ENCODE data around the gene ADGRB2.

ADGRB2 gene

DNA sequence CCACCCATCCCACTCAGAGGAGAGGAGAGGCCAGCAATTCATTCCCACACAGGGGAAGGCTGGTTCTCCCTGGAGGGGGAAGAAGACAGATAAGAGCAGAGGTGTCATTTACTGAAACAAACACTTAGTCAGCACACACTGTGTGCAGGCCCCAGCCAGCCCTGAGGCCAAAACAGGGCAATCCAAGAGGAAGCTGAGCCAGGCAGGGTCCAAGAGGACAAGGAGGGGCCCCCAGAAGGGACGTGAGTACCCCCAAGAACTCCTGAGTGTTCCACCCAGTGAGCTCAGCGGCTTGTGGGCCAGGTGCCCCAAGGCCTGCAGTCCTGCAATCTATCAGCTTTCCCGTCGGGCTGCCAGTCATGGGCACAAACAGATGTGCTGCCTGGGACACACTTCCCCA, 15.8 kb downstream of the ADGRB2 start:
- FAIRE-seq: no peak

DNA sequence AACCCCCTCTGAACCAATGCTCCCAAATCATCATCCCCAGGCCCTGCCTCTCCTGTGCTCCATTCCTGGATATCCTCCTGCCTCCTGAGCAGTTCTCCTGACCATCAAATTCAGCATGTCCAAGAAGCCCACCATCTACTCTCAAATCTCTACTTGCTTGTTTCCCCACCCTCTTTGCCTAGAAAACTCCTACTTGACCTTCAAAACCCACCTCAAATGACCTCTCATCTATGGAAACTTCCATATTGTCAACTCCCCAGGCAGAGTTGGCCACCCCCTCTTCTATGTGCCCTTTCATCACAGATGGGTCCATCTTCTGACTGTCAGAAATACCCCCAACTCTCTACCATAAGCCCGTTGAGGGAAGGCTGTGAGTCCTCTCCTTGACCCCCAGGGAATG, 16.8 kb downstream of the ADGRB2 start:
- FAIRE-seq: no peak

DNA sequence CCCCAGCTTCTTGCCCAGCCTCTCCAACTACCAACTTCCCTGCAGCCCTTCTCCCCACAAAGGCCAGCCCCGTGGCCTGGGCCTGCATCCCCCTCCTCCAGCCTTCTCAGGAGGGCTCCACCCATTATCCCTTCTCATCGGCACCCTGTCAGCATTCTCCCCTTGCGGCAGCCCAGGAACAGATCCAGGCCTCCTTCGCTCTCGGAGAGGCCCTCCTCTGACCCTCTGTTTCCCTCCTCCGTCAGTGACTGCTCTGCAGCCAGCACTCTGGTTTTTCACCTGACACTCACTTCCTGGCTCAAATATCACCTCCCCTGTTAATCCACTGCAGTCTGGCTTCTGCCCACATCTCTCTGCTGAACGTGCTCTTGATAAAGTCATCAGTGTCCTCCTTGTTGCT, 17.5 kb downstream of the ADGRB2 start:
- FAIRE-seq: no peak

DNA sequence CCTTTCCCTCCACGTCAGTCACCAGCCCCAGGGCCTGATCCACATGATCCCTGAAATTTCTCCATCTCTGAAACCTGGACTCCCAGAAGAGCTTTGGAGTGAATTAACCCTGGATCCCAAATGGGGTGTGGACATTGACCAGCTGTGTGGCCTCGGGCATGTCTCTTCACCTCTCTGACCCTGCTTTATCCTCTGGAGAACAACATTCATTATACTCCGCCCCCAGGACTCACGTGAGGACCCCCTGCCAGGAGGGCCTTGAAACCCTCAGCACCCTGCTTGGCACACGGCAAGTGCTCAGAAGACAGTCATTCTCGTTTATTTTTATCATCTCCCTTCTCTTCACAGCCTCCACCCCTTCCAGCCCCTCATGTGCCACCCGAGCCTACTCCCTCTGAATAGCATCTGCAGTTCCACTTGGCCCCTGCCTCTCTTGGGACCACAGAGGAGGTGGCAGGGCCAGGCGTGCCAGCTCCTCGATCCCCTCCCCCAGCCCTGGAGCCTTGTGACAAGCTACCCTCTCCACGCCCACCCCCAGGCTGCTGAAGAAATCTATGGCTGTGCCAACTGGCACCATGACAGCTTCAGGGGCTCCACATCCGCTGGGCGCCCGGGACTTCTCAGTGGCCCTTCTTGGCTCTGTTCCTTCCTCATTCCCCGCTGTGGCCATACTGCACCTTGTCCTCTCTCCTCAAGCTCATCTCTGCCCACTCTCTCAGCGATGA, 18.0 kb downstream of the ADGRB2 start:
- FAIRE-seq: no peak

DNA sequence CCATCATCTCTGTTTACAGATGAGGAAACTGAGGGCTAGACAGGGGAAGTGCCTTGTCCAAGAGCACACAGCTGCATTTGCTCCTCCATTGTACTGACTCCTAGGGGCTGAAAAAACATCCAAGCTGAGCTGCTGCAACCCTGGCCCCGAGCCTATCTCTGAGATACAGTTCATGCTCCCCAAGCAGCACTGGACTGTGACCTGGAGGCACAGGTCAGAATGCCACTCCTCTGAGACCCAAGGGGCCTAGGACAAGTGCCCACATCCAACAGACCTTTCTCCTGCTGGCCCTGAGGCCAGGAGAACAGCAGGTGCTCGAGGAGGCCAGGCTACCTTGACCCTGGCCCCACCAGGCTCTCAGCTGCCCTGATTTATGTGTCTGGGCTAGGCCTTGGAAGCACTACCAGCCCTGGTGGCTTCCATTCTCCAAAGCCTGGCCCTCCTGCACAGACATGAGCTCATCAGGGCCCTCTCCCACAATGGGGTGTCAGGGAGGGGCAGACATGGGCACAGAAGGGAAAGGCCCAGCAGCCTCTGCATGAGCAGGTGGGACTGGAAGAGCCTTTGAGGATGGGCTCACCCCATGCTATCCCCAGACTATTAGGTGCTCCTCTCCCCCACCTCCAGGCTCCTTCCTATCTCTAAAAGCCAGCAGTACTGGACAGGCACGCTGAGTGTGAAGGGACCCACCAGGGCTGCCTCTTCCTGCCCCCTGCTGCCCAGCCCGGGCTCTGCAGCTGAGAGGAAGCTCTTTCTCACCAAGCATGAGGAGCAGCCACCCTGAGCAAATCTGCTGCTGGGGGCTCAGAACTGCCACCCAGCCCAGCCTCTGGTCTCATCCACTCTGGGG, 18.8 kb downstream of the ADGRB2 start:
- no peak for FAIRE-seq

DNA sequence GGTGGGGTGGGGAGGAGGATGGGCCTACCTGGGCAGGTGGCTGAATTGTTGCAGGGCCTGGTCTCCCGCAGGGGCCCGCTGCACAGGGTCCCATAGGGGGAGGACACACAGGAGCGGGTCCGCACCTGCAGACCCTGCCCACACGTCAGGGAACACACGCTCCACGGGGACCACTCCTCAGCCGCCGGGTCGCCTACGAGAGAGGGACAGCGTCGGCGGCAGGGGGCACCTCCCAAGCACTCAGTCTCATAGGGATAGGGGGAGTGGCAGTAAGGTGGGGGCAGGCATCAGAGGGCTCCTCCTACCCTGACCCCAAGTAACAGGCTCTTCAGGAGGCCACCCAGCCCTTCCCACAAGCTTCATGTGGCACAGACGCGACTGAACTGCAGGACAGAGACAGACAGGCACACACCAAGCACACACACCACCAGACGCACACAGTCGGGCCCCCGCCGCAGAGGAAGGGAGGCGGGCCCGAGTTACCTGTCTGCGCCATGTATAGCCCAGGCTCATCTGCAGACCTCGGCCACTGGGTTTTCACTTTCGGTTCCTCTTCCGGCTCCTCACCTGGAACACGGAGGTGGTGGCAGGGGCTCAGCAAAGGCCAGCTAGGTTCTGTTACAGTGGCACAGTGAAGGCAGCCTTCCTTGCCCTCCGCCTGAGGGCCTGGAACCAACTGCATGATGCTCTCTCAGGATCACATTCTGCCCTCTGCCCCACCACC, 19.8 kb downstream of the ADGRB2 start:
- no peak for FAIRE-seq

DNA sequence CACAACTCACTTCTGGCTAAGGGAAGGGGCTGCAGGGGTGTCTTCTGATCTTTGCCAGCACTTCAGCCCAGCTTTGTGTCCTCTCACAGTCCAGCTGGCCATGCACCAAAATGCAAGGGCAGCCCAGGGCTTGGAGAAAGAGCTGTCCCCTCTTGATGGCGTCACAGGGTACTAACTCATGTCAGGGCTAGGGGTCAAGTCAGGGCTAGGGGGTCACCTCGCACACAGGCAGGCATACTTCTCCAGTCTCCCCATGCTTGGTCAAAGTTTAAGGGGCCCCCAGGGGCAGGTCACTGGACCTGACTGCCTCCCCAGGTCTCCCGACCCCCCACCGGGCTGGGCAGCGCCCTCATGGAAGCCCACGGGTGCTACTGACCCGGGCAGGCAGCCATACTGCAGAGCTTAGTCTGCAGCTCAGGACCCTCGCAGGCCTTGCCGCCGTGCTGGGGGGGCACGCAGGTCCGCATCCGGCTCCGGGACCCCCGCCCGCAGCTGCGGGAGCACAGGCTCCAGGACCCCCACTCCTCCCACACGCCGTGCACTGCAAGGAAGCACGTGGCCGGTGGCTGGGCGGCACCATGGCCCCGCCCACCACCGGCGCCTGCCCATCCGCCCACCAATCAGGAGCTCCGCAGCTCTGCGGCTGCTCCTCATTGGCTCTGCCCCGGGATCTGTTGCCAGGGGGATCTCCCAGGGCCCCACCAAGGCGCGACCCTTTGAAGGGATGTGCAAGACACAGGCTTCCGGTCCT, 21.5 kb downstream of the ADGRB2 start:
- FAIRE-seq: no peak

DNA sequence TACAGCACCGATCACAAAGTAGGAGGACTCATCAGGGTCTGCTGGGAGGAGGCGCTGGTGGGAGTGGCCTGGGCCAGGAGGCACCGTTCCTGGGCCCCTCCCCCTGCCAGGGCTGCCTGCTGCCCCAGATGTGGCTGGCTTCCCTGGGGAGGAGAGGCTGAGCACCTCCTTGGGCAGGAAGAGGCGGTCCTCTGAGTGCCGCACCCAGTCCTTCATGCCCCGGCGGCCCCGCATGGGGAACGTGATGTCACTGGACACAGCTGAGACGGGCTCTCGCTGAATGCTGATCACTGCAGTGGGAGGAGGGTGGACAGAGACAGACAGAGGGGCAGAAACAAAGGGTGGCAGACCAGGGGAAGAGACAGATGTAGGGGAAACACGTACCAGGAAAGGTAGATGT, 24.8 kb downstream of the ADGRB2 start:
- no peak for FAIRE-seq

DNA sequence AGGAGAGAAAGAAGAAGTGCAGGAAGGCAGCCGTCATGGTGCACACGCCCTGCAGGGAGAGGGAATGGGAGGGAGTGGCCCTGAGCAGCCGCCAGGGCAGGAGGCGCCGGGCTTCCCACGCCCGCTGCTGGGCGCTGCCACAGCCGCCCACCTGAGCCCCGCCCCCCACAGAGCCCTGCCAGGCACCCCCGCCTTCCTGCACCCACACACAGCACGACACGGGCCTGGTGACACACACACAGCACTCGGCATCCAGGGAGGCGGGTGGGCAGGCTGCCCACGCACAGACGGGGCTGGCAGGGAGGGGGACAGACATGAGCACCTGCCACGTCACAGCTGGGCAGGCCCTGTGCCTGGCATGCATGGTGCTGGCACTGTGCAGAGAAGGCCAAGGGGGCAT, 27.5 kb downstream of the ADGRB2 start:
- no peak for FAIRE-seq

DNA sequence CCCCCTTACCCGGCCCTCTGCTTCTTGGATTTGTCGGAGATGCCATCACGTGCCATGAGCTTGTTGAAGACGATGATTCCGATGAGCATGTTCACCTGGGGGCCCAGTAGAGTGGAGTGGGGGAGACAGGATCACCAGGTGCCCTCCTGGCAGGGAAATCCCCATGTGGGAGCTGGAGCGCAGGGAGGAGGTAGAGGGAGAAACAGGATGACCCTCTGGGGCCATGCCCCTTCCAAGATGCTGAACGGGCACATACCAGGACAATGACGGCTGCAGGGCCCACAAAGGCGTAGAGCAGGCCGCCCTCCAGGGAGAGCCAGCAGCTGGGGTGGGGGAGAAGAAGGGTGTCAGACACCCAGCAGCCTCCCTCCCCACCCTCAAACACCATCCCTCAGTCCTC, 28.6 kb downstream of the ADGRB2 start:
- no peak for FAIRE-seq

DNA sequence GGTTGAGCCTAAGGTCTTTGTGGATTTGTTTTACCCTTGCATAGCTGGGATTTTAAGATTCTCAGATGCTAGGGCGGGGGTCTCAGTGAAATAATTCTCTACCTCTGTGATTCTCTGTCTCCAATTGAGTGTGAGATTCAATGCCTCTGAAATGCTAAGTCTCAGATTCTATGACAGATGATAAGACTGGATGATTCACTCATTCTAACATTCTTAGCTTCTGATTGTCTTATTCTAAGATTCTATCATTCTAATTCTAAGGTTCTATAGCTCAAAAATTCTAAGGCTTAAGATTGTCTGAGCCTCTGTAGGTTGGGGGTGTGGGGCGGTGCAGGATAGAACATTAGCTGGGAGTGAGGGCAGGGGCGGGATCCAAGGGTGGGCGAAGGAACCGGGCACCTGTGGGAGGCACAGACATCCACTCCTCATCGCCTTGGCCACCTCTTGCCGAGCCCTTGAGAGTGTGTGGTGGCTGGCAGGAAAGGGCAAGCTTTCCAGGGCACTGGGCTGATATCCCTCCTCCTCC, 29.5 kb downstream of the ADGRB2 start:
- no peak for FAIRE-seq

DNA sequence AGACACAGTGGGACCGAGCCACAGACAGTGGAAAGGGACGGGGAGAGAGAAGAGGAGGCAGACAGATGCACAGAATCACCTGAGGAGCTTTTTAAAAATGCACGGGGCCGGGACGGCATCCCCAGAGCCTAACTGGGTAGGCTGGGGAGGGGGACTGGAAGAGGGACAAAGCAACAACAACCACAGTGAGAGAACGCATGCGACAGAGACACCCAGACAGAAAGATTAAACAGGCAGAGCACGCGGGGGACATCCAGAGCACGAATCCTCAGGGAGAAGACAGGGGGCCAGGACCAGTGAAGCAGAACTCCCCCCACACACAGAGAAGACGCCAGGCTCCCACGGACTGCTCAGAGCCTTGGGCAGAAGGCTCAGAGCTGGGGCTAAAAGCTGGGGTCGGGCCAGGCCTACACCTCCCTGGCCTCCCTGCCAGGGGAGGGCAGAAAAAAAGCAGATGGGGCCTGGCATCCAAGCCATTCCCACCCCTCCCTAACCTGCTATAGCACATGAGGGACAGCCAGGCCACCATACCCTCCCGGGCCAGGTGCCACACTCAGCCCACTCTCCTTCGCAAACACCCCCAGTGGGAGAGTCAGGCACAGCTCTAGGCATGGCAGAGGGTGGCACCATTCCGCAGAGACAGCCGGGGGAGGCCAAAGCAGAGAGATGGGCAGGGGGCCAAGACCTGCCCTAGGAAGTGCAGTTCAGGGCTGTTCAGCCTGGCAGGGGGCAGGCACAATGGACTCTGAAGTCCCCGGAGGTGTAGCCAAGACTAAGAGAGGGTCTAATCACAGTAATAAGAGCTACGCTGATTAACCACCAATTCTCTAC, 30.5 kb downstream of the ADGRB2 start:
- no peak for FAIRE-seq

DNA sequence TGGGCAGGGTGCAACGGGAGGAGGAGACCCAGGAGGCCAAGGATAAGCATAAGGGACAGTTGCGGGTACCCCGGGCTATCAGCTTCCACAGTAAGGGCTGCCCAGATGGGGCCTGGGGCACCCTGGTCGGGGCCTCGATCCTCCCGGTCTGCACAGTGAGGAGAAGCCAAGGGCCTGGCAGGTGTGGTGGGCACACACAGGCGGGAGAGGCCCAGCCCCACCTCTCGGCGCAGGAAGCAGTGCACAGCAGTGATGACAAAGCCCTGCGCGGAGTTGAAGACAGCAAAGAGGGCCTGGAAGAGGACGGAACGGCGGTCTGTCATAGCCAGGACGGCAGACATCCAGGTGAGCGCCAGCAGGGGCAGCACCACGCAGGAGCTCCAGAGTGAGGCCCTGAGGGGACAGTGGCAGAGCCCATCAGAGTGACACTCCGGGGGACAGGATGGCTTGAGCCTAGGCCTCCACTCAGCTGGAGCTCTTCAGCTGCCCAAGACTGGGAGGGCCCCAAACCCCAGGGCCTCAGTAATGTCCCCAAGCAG, 31.3 kb downstream of the ADGRB2 start:
- no peak for FAIRE-seq

DNA sequence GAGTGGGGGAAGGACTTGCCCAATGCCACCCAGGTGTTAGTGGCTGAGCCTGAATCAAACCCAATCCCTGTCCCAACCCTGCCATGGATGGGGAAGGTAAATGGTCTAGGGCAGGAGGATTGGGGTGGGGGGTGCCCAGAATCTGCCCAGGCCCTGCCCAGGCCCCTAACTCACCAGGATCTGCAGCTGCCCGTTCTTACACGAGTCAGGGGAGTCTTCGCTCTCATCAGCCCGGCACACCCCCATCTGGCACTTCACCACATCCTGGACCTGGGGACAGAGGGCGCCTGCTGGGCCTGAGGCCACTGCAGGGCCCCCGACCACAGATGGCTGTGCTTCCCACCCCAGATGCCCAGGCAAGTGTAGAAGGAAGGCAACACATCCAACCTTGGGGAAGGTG, 31.8 kb downstream of the ADGRB2 start:
- no peak for FAIRE-seq

DNA sequence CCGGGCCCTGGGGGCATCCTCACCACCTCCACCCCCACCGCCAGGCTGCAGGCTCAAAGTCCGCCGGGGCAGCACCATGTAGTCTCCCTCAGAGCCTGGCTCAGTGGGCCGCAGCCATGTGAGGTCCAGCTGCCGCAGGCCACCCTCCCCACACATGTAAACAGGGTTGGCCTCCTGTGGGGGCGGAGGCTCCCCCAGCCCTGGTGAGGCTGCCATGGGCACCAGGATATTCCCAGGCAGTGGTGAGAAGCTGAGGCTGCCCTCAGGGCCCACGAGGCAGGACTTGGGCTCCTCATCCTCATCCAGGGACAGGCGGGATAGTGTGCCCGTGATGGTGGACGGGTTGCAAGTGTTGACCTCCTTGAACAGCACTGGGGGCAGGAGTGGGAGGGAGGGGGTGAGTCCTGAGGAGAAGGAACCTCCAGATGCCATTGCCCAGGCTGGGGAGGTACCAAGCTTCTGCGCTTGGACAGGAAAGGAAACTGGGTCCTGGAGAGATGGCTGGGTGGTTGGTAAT, 33.0 kb downstream of the ADGRB2 start:
- no peak for FAIRE-seq

DNA sequence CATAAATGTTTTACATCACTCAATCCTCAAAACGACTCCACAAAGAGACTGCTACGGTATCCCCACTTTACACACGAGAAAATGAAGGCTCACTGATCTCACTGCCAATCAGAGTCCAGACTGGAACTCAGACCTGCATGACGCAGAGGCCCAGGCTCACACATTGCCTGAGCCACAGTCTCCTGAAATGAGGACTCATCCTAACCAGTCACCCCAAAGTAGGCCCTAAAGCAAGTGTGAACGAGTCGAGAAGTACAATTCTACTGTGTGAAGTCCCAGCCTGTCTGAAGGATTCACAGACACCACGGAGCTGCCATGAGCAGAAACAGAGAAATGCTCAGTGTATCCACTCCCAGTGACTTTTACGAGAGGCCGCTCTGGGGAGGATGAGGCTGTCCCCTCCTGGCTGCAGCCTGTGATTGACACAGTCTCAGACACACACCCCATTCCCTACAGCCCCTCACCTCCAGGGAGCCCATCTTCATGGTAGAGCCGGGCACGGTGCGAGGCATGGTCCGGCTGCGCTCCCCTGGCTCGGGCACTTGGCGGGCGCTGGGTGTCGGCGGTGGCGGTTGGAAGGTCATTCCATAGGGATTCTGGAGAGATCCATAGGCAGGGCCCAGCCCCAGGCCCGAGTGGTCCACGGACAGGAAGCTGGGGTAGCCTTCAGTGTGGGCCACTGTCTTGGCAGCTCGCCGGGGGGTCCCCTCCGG, 33.6 kb downstream of the ADGRB2 start:
- no peak for FAIRE-seq

DNA sequence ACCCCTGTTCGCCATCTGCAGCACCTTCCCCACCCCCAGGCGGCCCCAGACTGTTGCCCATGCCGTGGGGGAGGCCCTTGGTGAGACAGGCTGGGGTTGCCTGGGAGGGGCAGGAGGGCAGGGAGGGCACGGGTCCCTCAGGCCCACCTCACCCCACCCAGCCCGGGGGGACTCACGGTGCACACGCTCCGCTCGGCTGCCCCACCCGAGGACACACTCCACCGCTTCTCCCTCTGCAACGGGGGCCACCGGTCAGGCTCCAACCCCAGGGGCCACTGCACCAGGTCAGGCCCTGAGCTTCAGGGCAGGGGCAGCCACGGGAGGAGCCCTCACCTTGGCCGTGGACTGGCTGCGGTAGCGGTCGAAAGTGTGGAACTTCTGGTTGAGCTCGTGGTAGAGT, 36.3 kb downstream of the ADGRB2 start:
- no peak for FAIRE-seq

DNA sequence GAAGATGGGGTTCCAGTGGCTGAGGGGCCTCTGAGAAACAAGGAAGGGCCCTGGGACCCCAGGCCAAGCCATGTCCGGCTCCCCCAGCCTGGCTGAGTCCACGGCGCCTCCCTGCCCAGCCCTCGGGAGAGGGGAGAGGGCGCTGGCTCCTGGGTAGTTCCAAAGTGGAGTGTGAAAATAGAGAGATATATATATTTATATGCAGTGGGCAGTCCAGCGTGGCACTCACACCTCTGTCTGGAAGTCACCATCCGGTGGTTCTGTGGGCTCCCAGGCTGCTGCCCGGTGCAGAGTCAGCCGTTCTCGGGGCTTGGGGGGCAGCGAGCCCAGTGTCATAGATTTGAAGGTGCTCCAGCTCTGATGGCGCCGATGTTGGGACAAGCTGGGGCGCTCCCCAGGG, 36.9 kb downstream of the ADGRB2 start:
- no peak for FAIRE-seq

DNA sequence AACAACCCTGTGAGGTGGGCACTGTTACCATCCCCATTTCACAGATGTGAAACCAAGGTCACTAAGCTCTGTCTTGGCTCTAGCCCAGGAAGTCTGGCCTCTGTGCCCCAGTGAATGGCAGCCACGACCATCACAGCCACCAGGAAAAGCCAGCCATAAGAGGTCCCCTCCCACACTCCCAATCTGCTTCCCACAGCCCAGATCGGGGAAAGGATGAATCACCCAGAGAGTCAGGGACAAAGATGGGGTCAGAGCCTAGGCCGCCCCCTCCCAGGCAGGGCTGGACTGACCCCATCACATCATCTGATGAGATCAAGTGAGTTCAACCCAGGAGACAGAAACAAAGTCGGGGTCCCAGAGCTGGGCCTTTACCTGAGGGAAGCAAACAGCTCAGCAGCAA, 37.4 kb downstream of the ADGRB2 start:
- FAIRE-seq: no peak

DNA sequence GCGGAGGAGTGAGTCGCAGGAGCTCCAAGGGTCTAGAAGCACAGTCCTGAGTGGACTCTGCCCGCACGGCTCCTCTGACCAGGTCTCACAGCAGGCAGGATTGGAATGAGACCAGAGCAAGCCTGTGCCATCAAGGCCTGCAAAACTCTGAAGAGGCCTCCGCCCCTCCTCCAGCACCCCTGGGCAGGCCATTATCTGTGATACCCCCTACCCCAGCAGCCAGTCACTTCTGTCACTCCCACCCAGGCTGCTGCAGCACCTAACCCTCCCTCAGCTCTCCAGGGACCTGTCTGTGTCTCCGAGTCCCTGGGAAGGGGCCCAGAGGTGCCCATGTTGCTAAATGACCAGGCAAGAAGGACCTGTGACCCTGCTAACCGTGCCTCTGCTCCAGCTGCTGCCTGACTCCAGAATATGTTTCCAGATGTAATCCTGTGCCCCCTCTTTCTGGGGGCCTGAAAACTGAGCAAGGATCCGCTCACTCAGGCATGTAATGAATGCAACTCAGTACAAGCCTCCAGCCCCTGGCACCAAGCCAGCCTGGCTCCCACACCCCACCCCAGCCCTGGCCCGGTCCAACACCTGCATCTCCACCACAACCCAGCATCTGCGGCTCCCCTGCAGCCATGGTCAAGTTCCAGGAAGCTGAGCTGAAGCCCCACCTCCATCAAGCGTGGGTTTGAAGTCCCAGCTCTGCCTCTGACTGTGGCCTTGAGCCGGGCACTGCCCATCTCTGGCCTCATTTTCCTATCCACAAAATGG, 38.2 kb downstream of the ADGRB2 start:
- FAIRE-seq: no peak

Measured in TTC549 (cell line).